Fibroblast of villous mesenchyme (primary cell): Measurements from ENCODE around the gene SRP68. TPM values are rescaled to one million over a fixed set of nuclear protein-coding genes. Genes with fewer than 3 reads are reported as not detected.

Experiments used
- DNase-seq: peaks from one replicate; pipeline ENCODE4 v3.0.0-alpha.2; 2010; ENCODE audit warnings: low read depth
- H3K4me3 ChIP-seq: 2 replicates; pipeline ENCODE4 v1.5.1; 2011; ENCODE audit warnings: low read depth, mild to moderate bottlenecking, low read length
- total RNA-seq: library from RNA; depleted of rRNA; stranded (reverse); fragments of >200 nt; gene quantifications from 2 replicates; pipeline ENCODE4 v1.2.3, GENCODE V29; 2012
- TF ChIP-seq, protein P1 (sequence below): IDR thresholded peaks from 2 replicates; pipeline ENCODE4 v1.5.1; 2012; ENCODE audit warnings: low read depth, mild to moderate bottlenecking, low read length; ENCODE audit not compliant: insufficient read depth

Gene SRP68
- total RNA-seq, 1 donor: 42.3 TPM

DNA sequence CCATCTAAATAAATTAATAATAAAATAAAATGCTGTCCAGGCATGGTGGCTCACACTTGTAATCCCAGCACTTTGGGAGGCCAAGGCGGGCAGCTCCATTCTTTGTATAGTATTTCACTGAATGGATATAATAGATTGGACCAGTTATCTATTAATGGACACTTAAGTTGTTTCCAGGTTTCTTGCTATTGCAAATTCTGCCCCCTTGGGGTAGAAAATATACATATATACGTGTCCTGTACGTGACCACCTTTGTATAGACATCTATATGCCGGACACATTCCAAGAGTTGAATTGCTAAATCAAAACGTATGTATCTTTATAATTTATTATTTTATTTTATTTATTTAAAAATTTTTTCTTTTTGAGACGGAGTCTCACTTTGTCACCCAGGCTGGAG lies 35.2 kb upstream of the SRP68 start:
- TF ChIP-seq, protein P1, sequence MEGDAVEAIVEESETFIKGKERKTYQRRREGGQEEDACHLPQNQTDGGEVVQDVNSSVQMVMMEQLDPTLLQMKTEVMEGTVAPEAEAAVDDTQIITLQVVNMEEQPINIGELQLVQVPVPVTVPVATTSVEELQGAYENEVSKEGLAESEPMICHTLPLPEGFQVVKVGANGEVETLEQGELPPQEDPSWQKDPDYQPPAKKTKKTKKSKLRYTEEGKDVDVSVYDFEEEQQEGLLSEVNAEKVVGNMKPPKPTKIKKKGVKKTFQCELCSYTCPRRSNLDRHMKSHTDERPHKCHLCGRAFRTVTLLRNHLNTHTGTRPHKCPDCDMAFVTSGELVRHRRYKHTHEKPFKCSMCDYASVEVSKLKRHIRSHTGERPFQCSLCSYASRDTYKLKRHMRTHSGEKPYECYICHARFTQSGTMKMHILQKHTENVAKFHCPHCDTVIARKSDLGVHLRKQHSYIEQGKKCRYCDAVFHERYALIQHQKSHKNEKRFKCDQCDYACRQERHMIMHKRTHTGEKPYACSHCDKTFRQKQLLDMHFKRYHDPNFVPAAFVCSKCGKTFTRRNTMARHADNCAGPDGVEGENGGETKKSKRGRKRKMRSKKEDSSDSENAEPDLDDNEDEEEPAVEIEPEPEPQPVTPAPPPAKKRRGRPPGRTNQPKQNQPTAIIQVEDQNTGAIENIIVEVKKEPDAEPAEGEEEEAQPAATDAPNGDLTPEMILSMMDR: peak; percentile 26
- peak; percentile 23 for DNase-seq
- no peak overlapping the region for H3K4me3 ChIP-seq

DNA sequence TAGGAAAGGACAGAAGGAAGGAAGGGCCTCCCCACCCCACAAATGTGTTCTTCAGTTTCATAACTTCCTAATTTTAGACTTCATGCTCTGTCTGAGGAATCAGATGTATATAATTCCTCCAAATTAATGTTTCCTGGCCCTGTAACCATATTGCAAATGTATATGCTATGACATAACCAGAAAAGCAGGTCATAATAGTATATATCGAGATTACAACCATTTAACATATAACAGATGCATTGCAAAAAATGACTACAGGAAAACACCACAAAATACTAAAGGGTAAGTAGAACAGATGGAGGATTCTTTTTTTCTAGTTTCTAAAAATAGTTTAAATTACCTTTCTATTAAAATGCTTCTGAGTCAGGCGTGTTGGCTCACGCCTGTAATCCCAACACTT lies 34.4 kb upstream of the SRP68 start:
- no peak for DNase-seq
- TF ChIP-seq, protein P1: no peak
- H3K4me3 ChIP-seq: no peak overlapping the region

DNA sequence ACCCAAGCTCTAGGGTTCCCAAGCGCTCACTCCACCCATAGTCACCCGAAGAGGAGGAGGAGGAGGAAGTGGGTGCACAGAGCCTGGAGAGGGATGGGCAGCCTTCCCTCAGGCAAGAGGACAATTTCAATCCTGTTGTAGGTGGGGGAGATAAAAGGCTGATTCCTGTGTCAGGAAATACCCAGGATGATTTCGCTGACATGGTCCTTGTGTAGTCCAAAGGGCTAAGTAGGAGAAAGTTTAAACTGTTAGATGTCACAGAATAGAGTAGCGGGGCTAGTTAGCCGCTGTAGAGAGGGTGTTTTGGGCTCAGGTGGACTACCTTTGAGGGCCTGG lies 32.5 kb upstream of the SRP68 start:
- TF ChIP-seq, protein P1: no peak

DNA sequence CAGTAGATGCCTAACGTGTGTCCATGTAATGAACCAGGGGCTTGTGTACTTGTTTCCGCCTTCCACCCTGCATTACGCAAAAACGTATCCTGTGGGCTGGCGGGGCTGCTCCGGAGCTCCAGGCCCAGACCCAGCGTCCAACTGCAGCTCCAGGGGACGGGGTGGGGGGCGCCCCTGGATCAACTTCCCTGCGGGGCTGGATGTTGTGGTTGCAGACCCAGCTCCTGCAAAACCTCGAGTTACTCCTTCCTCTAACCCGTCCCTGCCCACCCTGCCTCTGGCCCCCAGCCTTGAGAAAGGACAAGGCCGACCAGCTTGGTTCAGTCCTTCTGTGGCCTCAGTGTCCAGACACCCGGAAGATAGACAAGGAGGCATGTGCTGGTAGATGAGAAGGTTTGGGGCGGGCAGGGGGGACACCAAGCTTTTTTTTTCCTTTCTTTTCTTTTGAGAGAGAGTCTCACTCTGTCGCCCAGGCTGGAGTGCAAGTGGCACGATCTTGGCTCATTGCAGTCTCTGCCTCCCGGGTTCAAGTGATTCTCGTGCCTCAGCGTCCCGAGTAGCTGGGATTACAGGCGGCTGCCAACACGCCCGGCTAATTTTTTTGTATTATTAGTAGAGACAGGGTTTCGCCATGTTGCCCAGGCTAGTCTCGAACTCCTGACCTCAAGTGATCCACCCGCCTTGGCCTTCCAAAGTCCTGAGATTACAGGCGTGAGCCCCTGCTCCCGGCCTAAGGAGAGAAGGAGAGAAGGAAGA lies 32.0 kb upstream of the SRP68 start:
- H3K4me3 ChIP-seq: peak overlapping the region; percentile 94
- TF ChIP-seq, protein P1: no peak
- no peak for DNase-seq

More for the DNA sequence above, 32.5 kb upstream of the SRP68 start:
- no peak for DNase-seq
- H3K4me3 ChIP-seq: no peak overlapping the region

DNA sequence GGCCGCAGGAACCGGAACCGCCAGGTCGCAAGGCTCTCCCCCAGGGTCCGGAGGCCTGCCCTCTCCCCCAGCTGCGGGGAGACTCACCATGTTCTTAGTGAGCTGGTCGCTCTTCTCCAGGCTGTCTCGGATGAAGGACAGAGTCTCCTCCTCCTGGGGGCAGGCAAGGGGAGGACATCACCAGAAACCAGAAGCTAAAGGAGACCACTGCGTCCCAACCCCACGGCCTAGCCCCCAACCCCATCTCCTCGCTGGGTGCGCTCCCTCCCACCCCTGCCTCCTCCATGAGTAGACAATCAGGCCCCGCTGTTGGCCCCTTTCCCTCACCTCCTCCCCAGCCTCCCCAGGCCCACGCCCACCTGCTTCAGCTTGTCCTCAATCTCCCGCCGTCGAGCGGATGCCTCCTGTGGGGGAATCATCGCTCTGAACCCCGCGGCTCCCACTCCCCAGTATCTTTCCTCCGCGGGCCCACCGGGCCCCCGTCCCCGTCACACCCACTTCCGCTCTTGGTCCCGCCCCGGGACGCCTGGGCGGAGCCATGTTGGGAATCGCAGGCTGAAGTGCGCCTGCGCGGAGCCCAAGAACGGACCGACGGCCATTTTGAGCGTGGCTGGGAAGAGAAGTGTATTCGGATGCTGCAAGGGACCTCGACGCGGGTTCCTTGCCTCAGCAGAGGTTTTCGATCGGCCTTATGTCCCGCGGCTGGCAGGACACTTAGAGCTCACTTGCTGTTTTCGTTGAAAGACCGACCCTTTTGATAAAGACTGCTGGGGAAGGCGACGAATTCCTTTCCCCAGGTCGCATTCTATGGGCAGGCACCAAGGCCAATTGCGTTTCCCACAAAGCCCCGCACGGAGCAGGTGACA lies 31.2 kb upstream of the SRP68 start, which contains the start of gene EXOC7:
Gene EXOC7 (minus strand): TSS at position 514 of the 866 bp plus-strand sequence. CDS start 95 bp downstream, at position 419.
- peak; percentile 91 for DNase-seq
- TF ChIP-seq, protein P1: no peak
- H3K4me3 ChIP-seq: peak within 1 kb of the TSS; percentile 94

DNA sequence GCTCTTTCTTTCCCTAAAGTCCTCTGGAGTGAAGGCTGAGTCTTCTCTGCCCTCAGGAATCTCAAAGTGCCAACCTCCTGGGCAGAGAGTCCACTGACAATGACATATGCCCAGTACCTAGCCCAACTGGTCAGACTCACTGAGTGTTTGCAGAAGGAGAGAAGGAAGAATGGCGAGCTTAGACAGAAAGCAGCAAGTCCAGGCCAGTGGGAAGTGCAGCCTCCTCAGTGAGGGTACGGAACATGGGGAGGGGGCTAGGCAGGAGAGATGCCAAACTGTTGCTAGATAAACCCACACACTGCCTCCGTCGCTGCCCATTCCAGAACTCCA lies 30.6 kb upstream of the SRP68 start:
- peak; percentile 6 for DNase-seq
- peak overlapping the region; percentile 94 for H3K4me3 ChIP-seq
- TF ChIP-seq, protein P1: no peak
